HL-60 (cell line): ENCODE results near the gene CES3.

Source experiments
- CTCF ChIP-seq: IDR thresholded peaks from one replicate; pipeline ENCODE4 v1.5.1; 2011; ENCODE audit warnings: low read length, control low read depth, inconsistent platforms; ENCODE audit not compliant: insufficient read depth
- POLR2AphosphoS5 ChIP-seq: IDR thresholded peaks from 2 replicates; pipeline ENCODE4 v1.6.1; 2012; ENCODE audit warnings: low read depth
- REST ChIP-seq: IDR thresholded peaks from 2 replicates; pipeline ENCODE4 v1.6.1; 2012; ENCODE audit warnings: low read depth; ENCODE audit not compliant: insufficient replicate concordance

- TF ChIP-seq CTCF (no peak), POLR2AphosphoS5 (no peak), REST (no peak)
Measured at GRCh38 chr16:67015313-67015731, 54.3 kb downstream of the CES3 start.
